Stimulated activated CD8-positive, alpha-beta memory T cell treated with anti-CD3 and anti-CD28 coated beads, Interleukin-4, amount 100 ng/mL, for 24 hours (primary cell): ENCODE data around the gene ZDHHC14.
"Not testable (repeated sequence)": the region's sequence is repeated elsewhere in the genome, so short reads cannot be mapped to it uniquely, and the experiment has no call there.

ENCODE experiments used
- DNase-seq: peaks from one replicate; pipeline ENCODE4 v3.0.0-alpha.2; 2020; ENCODE audit warnings: low read depth

ZDHHC14 gene

GRCh38 chr6:157445277-157446009, 64.5 kb downstream of the ZDHHC14 start:
- no peak for DNase-seq

- DNase-seq: no peak
These were observed 66.7 kb downstream of the ZDHHC14 start for GRCh38 chr6:157447735-157448134.

GRCh38 chr6:157449610-157450009, 68.6 kb downstream of the ZDHHC14 start:
- no peak for DNase-seq

GRCh38 chr6:157450931-157451742, 70.1 kb downstream of the ZDHHC14 start:
- DNase-seq: no peak

- DNase-seq: no peak
These were observed 71.1 kb downstream of the ZDHHC14 start for GRCh38 chr6:157452096-157452495.

GRCh38 chr6:157453131-157453530, 72.1 kb downstream of the ZDHHC14 start:
- DNase-seq: no peak

- DNase-seq: no peak
These were observed 73.0 kb downstream of the ZDHHC14 start for GRCh38 chr6:157453978-157454377.

- DNase-seq: no peak
These were observed 74.0 kb downstream of the ZDHHC14 start for GRCh38 chr6:157454762-157455714.

- DNase-seq: no peak
These were observed 74.9 kb downstream of the ZDHHC14 start for GRCh38 chr6:157455731-157456523.

- no peak for DNase-seq
These were observed 75.5 kb downstream of the ZDHHC14 start for GRCh38 chr6:157456524-157456829.

GRCh38 chr6:157457787-157458186, 76.8 kb downstream of the ZDHHC14 start:
- no peak for DNase-seq

- no peak for DNase-seq
These were observed 78.3 kb downstream of the ZDHHC14 start for GRCh38 chr6:157459327-157459726.

- DNase-seq: no peak
These were observed 79.4 kb downstream of the ZDHHC14 start for GRCh38 chr6:157460182-157460999.

GRCh38 chr6:157461000-157461915, 80.3 kb downstream of the ZDHHC14 start:
- peak; percentile 36 for DNase-seq

- DNase-seq: no peak
These were observed 82.2 kb downstream of the ZDHHC14 start for GRCh38 chr6:157462956-157463742.

GRCh38 chr6:157463743-157464135, 82.7 kb downstream of the ZDHHC14 start:
- DNase-seq: not testable (repeated sequence)

- no peak for DNase-seq
These were observed 83.9 kb downstream of the ZDHHC14 start for GRCh38 chr6:157464653-157465535.

- no peak for DNase-seq
These were observed 85.3 kb downstream of the ZDHHC14 start for GRCh38 chr6:157466342-157466648.
